HEK293 (cell line): ENCODE measurements around the gene COMMD6.

ENCODE experiments used
- FEZF1 ChIP-seq: fragments of 450-650 bp; formaldehyde crosslinking; IDR thresholded peaks from 2 replicates; pipeline ENCODE4 v1.5.1; 2016; ENCODE audit warnings: missing biosample characterization, missing genetic modification characterization
- IKZF3 ChIP-seq: fragments of 450-650 bp; IDR thresholded peaks from 2 replicates; pipeline ENCODE4 v1.5.0; 2018; ENCODE audit warnings: missing biosample characterization, mild to moderate bottlenecking, missing genetic modification characterization, moderate library complexity
- PATZ1 ChIP-seq: fragments of 450-650 bp; formaldehyde crosslinking; IDR thresholded peaks from 2 replicates; pipeline ENCODE4 v1.5.1; 2016; ENCODE audit warnings: missing biosample characterization, missing genetic modification characterization
- PBX3 ChIP-seq: sonication (generic); formaldehyde crosslinking; IDR thresholded peaks from 2 replicates; pipeline ENCODE4 v1.8.1; 2022; ENCODE audit warnings: mild to moderate bottlenecking, moderate library complexity, missing genetic modification reagents
- PRDM4 ChIP-seq: fragments of 450-650 bp; formaldehyde crosslinking; IDR thresholded peaks from 2 replicates; pipeline ENCODE4 v1.5.1; 2017; ENCODE audit warnings: missing biosample characterization, missing genetic modification characterization
- SCRT2 ChIP-seq: fragments of 450-650 bp; formaldehyde crosslinking; IDR thresholded peaks from 2 replicates; pipeline ENCODE4 v1.5.1; 2016; ENCODE audit warnings: missing biosample characterization, missing genetic modification characterization
- TRIM28 ChIP-seq: IDR thresholded peaks from 2 replicates; pipeline ENCODE4 v1.6.1; 2011; ENCODE audit warnings: low read length, control low read depth, borderline replicate concordance
- YY1 ChIP-seq: fragments of 450-650 bp; formaldehyde crosslinking; IDR thresholded peaks from 2 replicates; pipeline ENCODE4 v1.5.1; 2018; ENCODE audit warnings: missing biosample characterization, missing genetic modification characterization
- ZBTB44 ChIP-seq: fragments of 450-650 bp; IDR thresholded peaks from 2 replicates; pipeline ENCODE4 v1.5.1; 2018; ENCODE audit warnings: missing biosample characterization, mild to moderate bottlenecking, missing genetic modification characterization
- ZBTB6 ChIP-seq: fragments of 450-650 bp; formaldehyde crosslinking; IDR thresholded peaks from 2 replicates; pipeline ENCODE4 v1.5.1; 2017; ENCODE audit warnings: missing biosample characterization, missing genetic modification characterization
- ZBTB7A ChIP-seq: fragments of 450-650 bp; formaldehyde crosslinking; IDR thresholded peaks from 2 replicates; pipeline ENCODE4 v1.5.1; 2016; ENCODE audit warnings: low read depth, missing biosample characterization, missing genetic modification characterization
- ZFP37 ChIP-seq: fragments of 450-650 bp; formaldehyde crosslinking; IDR thresholded peaks from 2 replicates; pipeline ENCODE4 v1.5.1; 2016; ENCODE audit warnings: missing biosample characterization, missing genetic modification characterization
- ZNF132 ChIP-seq: fragments of 450-650 bp; formaldehyde crosslinking; IDR thresholded peaks from 2 replicates; pipeline ENCODE4 v1.5.1; 2017; ENCODE audit warnings: missing biosample characterization, missing genetic modification characterization, borderline replicate concordance
- ZNF16 ChIP-seq: fragments of 450-650 bp; formaldehyde crosslinking; IDR thresholded peaks from 2 replicates; pipeline ENCODE4 v1.5.1; 2016; ENCODE audit warnings: low read depth, missing biosample characterization, missing genetic modification characterization
- ZNF223 ChIP-seq: fragments of 450-650 bp; formaldehyde crosslinking; IDR thresholded peaks from 2 replicates; pipeline ENCODE4 v1.5.1; 2016; ENCODE audit warnings: missing biosample characterization, missing genetic modification characterization
- ZNF404 ChIP-seq: fragments of 450-650 bp; formaldehyde crosslinking; IDR thresholded peaks from 2 replicates; pipeline ENCODE4 v1.5.1; 2017; ENCODE audit warnings: missing biosample characterization, missing genetic modification characterization
- ZNF416 ChIP-seq: fragments of 450-650 bp; formaldehyde crosslinking; IDR thresholded peaks from 2 replicates; pipeline ENCODE4 v1.5.1; 2016; ENCODE audit warnings: missing biosample characterization, missing genetic modification characterization
- ZNF423 ChIP-seq: fragments of 450-650 bp; formaldehyde crosslinking; IDR thresholded peaks from 2 replicates; pipeline ENCODE4 v1.5.1; 2016; ENCODE audit warnings: missing biosample characterization, missing genetic modification characterization
- ZNF426 ChIP-seq: fragments of 450-650 bp; formaldehyde crosslinking; IDR thresholded peaks from 2 replicates; pipeline ENCODE4 v1.5.1; 2017; ENCODE audit warnings: missing biosample characterization, missing genetic modification characterization, mild to moderate bottlenecking, inconsistent platforms, moderate library complexity
- ZNF513 ChIP-seq: fragments of 450-650 bp; IDR thresholded peaks from 2 replicates; pipeline ENCODE4 v1.5.1; 2018; ENCODE audit warnings: missing biosample characterization, missing genetic modification characterization
- ZNF514 ChIP-seq: fragments of 450-650 bp; formaldehyde crosslinking; IDR thresholded peaks from 2 replicates; pipeline ENCODE4 v1.5.1; 2016; ENCODE audit warnings: missing biosample characterization, missing genetic modification characterization
- ZNF561 ChIP-seq: fragments of 450-650 bp; IDR thresholded peaks from 2 replicates; pipeline ENCODE4 v1.5.1; 2018; ENCODE audit warnings: missing biosample characterization, missing genetic modification characterization, borderline replicate concordance
- ZNF580 ChIP-seq: fragments of 450-650 bp; formaldehyde crosslinking; IDR thresholded peaks from 2 replicates; pipeline ENCODE4 v1.5.1; 2016; ENCODE audit warnings: missing biosample characterization, missing genetic modification characterization
- ZNF626 ChIP-seq: fragments of 450-650 bp; sonication (Bioruptor Pico); formaldehyde crosslinking; IDR thresholded peaks from 2 replicates; pipeline ENCODE4 v1.5.1; 2018; ENCODE audit warnings: missing biosample characterization, missing genetic modification characterization, inconsistent platforms
- ZNF645 ChIP-seq: fragments of 450-650 bp; formaldehyde crosslinking; IDR thresholded peaks from 2 replicates; pipeline ENCODE4; 2016; ENCODE audit warnings: missing biosample characterization, missing genetic modification characterization
- ZNF664 ChIP-seq: fragments of 450-650 bp; formaldehyde crosslinking; IDR thresholded peaks from 2 replicates; pipeline ENCODE4 v1.5.1; 2016; ENCODE audit warnings: missing biosample characterization, missing genetic modification characterization
- ZNF707 ChIP-seq: fragments of 450-650 bp; formaldehyde crosslinking; IDR thresholded peaks from 2 replicates; pipeline ENCODE4 v1.5.1; 2016; ENCODE audit warnings: missing biosample characterization, missing genetic modification characterization
- ZNF747 ChIP-seq: fragments of 450-650 bp; formaldehyde crosslinking; IDR thresholded peaks from 2 replicates; pipeline ENCODE4 v1.5.1; 2016; ENCODE audit warnings: missing biosample characterization, missing genetic modification characterization

COMMD6 gene

GRCh38 chr13:75549262-75550158, 11.9 kb upstream of the COMMD6 start, which contains the start of gene UCHL3 (continued):
- TF ChIP-seq PRDM4 (tag by site-specific recombination): 0 out of 2 replicates have a peak, but pooled peaks have one; percentile 10
- no peak for TF ChIP-seq ZNF514 (tag by site-specific recombination)
- TF ChIP-seq ZNF747 (tag by site-specific recombination): no peak
- no peak for TF ChIP-seq ZNF664 (tag by site-specific recombination)
- TF ChIP-seq TRIM28: peak; percentile 74
- no peak for TF ChIP-seq PBX3 (CRISPR knock-in tag)
- no peak for TF ChIP-seq IKZF3 (tag by site-specific recombination)
- TF ChIP-seq ZNF416: no peak
- 0 out of 2 replicates have a peak, but pooled peaks have one; percentile 13 for TF ChIP-seq ZNF561 (tag by site-specific recombination)
- TF ChIP-seq SCRT2 (tag by site-specific recombination): no peak
- TF ChIP-seq ZNF513 (tag by site-specific recombination): no peak
- no peak for TF ChIP-seq ZBTB6
- no peak for TF ChIP-seq PATZ1
- TF ChIP-seq FEZF1 (tag by site-specific recombination): no peak
- no peak for TF ChIP-seq ZNF223 (tag by site-specific recombination)
- TF ChIP-seq ZNF423 (tag by site-specific recombination): no peak
- TF ChIP-seq ZNF707 (tag by site-specific recombination): no peak
- no peak for TF ChIP-seq ZNF16 (tag by site-specific recombination)
- no peak for TF ChIP-seq ZNF626 (tag by site-specific recombination)
- no peak for TF ChIP-seq ZNF645 (tag by site-specific recombination)
- TF ChIP-seq ZBTB44 (tag by site-specific recombination): no peak
- no peak for TF ChIP-seq ZNF580 (tag by site-specific recombination)
- no peak for TF ChIP-seq ZBTB7A (tag by site-specific recombination)
- no peak for TF ChIP-seq ZNF426 (tag by site-specific recombination)
- no peak for TF ChIP-seq ZNF132
- 0 out of 2 replicates have a peak, but pooled peaks have one; percentile 54 for TF ChIP-seq ZFP37 (tag by site-specific recombination)
- TF ChIP-seq ZNF404 (tag by site-specific recombination): no peak
- TF ChIP-seq YY1 (tag by site-specific recombination): no peak; the same call in none of the 2 replicates
